HepG2 (cell line): ENCODE data around the gene PIK3R5. TPM values are rescaled to one million over a fixed set of nuclear protein-coding genes. Genes with fewer than 3 reads are reported as not detected.

ENCODE experiments used
- ATAC-seq: fragments of 200-7000 bp; cut with Tn5 transposase; 3 replicates; pipeline ENCODE4 v1.9.1; 2020; ENCODE audit warnings: mild to moderate bottlenecking, moderate library complexity
- BruUV-seq: library from RNA; stranded (reverse); fragments of 400-500 nt; replicated peaks from 2 replicates; lab custom pipeline; 2021; lab: Mats Ljungman, UMichigan
- CTCF ChIA-PET: fragments of 300-600 bp; formaldehyde crosslinking; extraction: SDS; loops from one replicate; lab custom pipeline; 2021; ENCODE audit warnings: low total read pairs, inconsistent platforms, low intra/inter-chr PET ratio; lab: Yijun Ruan, JAX
- POLR2A ChIA-PET: fragments of 350-600 bp; sonication (Branson Sonifier 250); formaldehyde crosslinking; loops from one replicate; lab custom pipeline; 2020; ENCODE audit warnings: antibody characterized with exemption, inconsistent platforms; lab: Yijun Ruan, JAX
- DNase-seq: peaks from one replicate; pipeline ENCODE4 v3.0.0-alpha.2; 2015; ENCODE audit warnings: low spot score
- FAIRE-seq: peaks from 3 replicates; lab custom pipeline; 2011; peaks lifted over from hg19 to GRCh38; lab: Jason Lieb, UNC
- H2AFZ ChIP-seq: one replicate; pipeline ENCODE4 v1.6.1; 2011; ENCODE audit warnings: low read length, inconsistent platforms
- H3K27ac ChIP-seq: fragments of 300-600 bp; 3 replicates; pipeline ENCODE4 v1.8.0; 2011; ENCODE audit warnings: mixed run types, mild to moderate bottlenecking, mixed read lengths, low read length, inconsistent platforms; ENCODE audit not compliant: insufficient read depth; ENCODE audit errors: extremely low read length
- H3K27me3 ChIP-seq, 2 experiments: fragments of 200-600 bp in 1 of 2; 2 replicates in 1 of 2; 3 replicates in 1 of 2; pipeline versions ENCODE4 v1.6.0 to v1.8.0; 2011; ENCODE audit warnings: low read length in 2 of 2, mild to moderate bottlenecking in 2 of 2, moderate library complexity in 2 of 2, inconsistent platforms in 1 of 2; ENCODE audit not compliant: insufficient read depth in 2 of 2, control insufficient read depth in 1 of 2
- H3K36me3 ChIP-seq, 2 experiments: fragments of 200-600 bp in 1 of 2; replicated peaks in 1 of 2; 2 replicates in 1 of 2; 3 replicates in 1 of 2; pipeline versions ENCODE4 v1.5.1 to v1.8.0; 2011; ENCODE audit warnings: low read length in 2 of 2, inconsistent platforms in 1 of 2; ENCODE audit not compliant: insufficient read depth in 2 of 2, control insufficient read depth in 1 of 2
- H3K4me1 ChIP-seq: 2 replicates; pipeline ENCODE4 v1.5.1; 2012; ENCODE audit warnings: low read length, inconsistent platforms; ENCODE audit not compliant: insufficient read depth
- H3K4me2 ChIP-seq: 2 replicates; pipeline ENCODE4 v1.6.0; 2011; ENCODE audit warnings: low read depth, low read length, inconsistent platforms
- H3K4me3 ChIP-seq, 3 experiments: fragments of 200-600 bp in 1 of 3; sonication (generic), shearing (Covaris generic) in 1 of 3; replicated peaks in 1 of 3; 2 replicates each; pipeline ENCODE4 v1.5.1; 2011 to 2016; ENCODE audit warnings: low read length in 3 of 3, inconsistent platforms in 2 of 3, low read depth in 2 of 3, mild to moderate bottlenecking in 2 of 3, control low read depth in 1 of 3, mixed read lengths in 1 of 3; ENCODE audit not compliant: insufficient read depth in 1 of 3
- H3K79me2 ChIP-seq: one replicate; pipeline ENCODE4 v1.6.1; 2011; ENCODE audit warnings: low read length, inconsistent platforms; ENCODE audit not compliant: insufficient read depth
- H3K9ac ChIP-seq: 2 replicates; pipeline ENCODE4 v1.6.0; 2011; ENCODE audit warnings: mild to moderate bottlenecking, low read depth, low read length, inconsistent platforms; ENCODE audit not compliant: insufficient read depth
- H3K9me3 ChIP-seq: 2 replicates; pipeline ENCODE4 v1.5.1; 2012; ENCODE audit warnings: mild to moderate bottlenecking, low read length
- H4K20me1 ChIP-seq: 2 replicates; pipeline ENCODE4 v1.6.0; 2011; ENCODE audit warnings: inconsistent platforms, mild to moderate bottlenecking, low read length, moderate library complexity; ENCODE audit not compliant: insufficient read depth
- KDM3A ChIP-seq: IDR thresholded peaks from 2 replicates; pipeline ENCODE4 v1.6.1; 2018; ENCODE audit warnings: low read depth, missing compliant biosample characterization
- KDM4B ChIP-seq: sonication (generic); formaldehyde crosslinking; IDR thresholded peaks from 2 replicates; pipeline ENCODE4 v1.4.0; 2020; ENCODE audit warnings: missing genetic modification reagents
- MAFK ChIP-seq, 2 experiments: IDR thresholded peaks in 1 of 2; conservative IDR thresholded peaks in 1 of 2; 2 replicates each; pipeline ENCODE4 v1.6.1; 2011; ENCODE audit warnings: improper control_type of control experiment in 2 of 2, low read length in 2 of 2
- MAZ ChIP-seq, 2 experiments: sonication (generic) in 1 of 2; formaldehyde crosslinking in 1 of 2; IDR thresholded peaks; 2 replicates each; pipeline versions ENCODE4 v1.5.0 to v1.6.1; 2012 to 2020; ENCODE audit warnings: low read depth in 2 of 2, mild to moderate bottlenecking in 2 of 2, borderline replicate concordance in 1 of 2, improper control_type of control experiment in 1 of 2, low read length in 1 of 2, missing genetic modification reagents in 1 of 2, moderate library complexity in 1 of 2
- MXI1 ChIP-seq: IDR thresholded peaks from 3 replicates; pipeline ENCODE4 v1.6.1; 2012; ENCODE audit warnings: low read depth, low read length, inconsistent platforms, borderline replicate concordance
- NR1H2 ChIP-seq: sonication (generic); formaldehyde crosslinking; IDR thresholded peaks from 2 replicates; pipeline ENCODE4 v1.8.1; 2022; ENCODE audit warnings: low read depth, missing genetic modification reagents, borderline replicate concordance
- RARG ChIP-seq: sonication (generic); formaldehyde crosslinking; IDR thresholded peaks from 2 replicates; pipeline ENCODE4 v1.4.0; 2020; ENCODE audit warnings: low read depth, mild to moderate bottlenecking, missing genetic modification reagents
- SUZ12 ChIP-seq: fragments of 150-350 bp; IDR thresholded peaks from 2 replicates; pipeline ENCODE4 v1.6.1; 2014; ENCODE audit warnings: low read depth, low read length
- ZBTB14 ChIP-seq: sonication (generic); formaldehyde crosslinking; IDR thresholded peaks from 2 replicates; pipeline ENCODE4 v1.4.0; 2020; ENCODE audit warnings: missing genetic modification reagents
- ZFP1 ChIP-seq: IDR thresholded peaks from 2 replicates; pipeline ENCODE4 v1.6.1; 2016
- ZFX ChIP-seq: sonication (generic); formaldehyde crosslinking; IDR thresholded peaks from 2 replicates; pipeline ENCODE4 v1.4.0; 2020; ENCODE audit warnings: mild to moderate bottlenecking, low read depth, missing genetic modification reagents, moderate library complexity
- ZNF280B ChIP-seq: sonication (generic); formaldehyde crosslinking; IDR thresholded peaks from 2 replicates; pipeline ENCODE4 v1.5.0; 2020; ENCODE audit warnings: missing genetic modification reagents, mild to moderate bottlenecking, borderline replicate concordance
- ZNF343 ChIP-seq: sonication (generic); formaldehyde crosslinking; IDR thresholded peaks from 2 replicates; pipeline ENCODE4 v1.4.0; 2020; ENCODE audit warnings: mild to moderate bottlenecking, missing genetic modification reagents
- ZNF432 ChIP-seq: sonication (generic); formaldehyde crosslinking; IDR thresholded peaks from 2 replicates; pipeline ENCODE4 v1.5.0; 2020; ENCODE audit warnings: missing genetic modification reagents, mild to moderate bottlenecking, borderline replicate concordance
- ZNF605 ChIP-seq: sonication (generic); formaldehyde crosslinking; IDR thresholded peaks from 2 replicates; pipeline ENCODE4 v1.8.0; 2022; ENCODE audit warnings: mild to moderate bottlenecking, missing genetic modification reagents
- WGBS: methylation state at CpG from one replicate; pipeline ENCODE4 v1.1.6; 2017; ENCODE audit warnings: low lambda C conversion rate; 5-methylcytosine and 5-hydroxymethylcytosine counted together
- in situ Hi-C: cut with HindIII; loops from 2 replicates; pipeline ENCODE4 v1.10.0; 2017; ENCODE audit warnings: low pct_unique_long_range_greater_than_20kb; ENCODE audit not compliant: extremely low pct_ligation_motif_present
- intact Hi-C: fragments of 100-400 bp; cut with micrococcal nuclease; formaldehyde crosslinking; loops from one replicate; pipeline ENCODE4 v1.10.0; 2022; ENCODE audit not compliant: unreplicated experiment
- polyA plus RNA-seq, 8 experiments: library from polyadenylated mRNA; depleted of rRNA in 3 of 8; stranded (reverse) in 7 of 8; unstranded in 1 of 8; fragments of >200 nt; fragmentation: Illumina TruSeq in 4 of 8; extraction: Trizol in 4 of 8; gene quantifications; 2 replicates each; pipeline versions ENCODE4 v1.2.1 to v1.2.3, GENCODE V29; 2011 to 2016; ENCODE audit warnings: low read depth in 4 of 8, missing spikeins in 1 of 8, mixed read lengths in 1 of 8; ENCODE audit not compliant: insufficient read depth in 1 of 8
- total RNA-seq, 5 experiments: library from RNA; depleted of rRNA; stranded (reverse); fragments of >200 nt; fragmentation: Illumina TruSeq; extraction: Trizol; gene quantifications; 2 replicates each; pipeline ENCODE4 v1.2.3, GENCODE V29; 2016; ENCODE audit warnings: low read depth in 1 of 5
- TF ChIP-seq, protein P1 (sequence below): sonication (generic); formaldehyde crosslinking; IDR thresholded peaks from 2 replicates; pipeline ENCODE4 v1.4.0; 2020; ENCODE audit warnings: missing genetic modification reagents, mild to moderate bottlenecking, borderline replicate concordance
- TF ChIP-seq, protein P2 (sequence below): sonication (generic); formaldehyde crosslinking; IDR thresholded peaks from 2 replicates; pipeline ENCODE4 v1.8.1; 2023; ENCODE audit warnings: missing genetic modification reagents, inconsistent platforms, borderline replicate concordance

PIK3R5 gene
- total and polyA plus RNA-seq, 2 of the 13 experiments (the other 11 are each of a cell fraction or from before 2014, with no cell fraction given), result not detected

- POLR2A ChIA-PET, result no interaction called here
- TF ChIP-seq KDM3A (no peak), ZNF280B (CRISPR knock-in tag) (no peak), ZNF432 (no peak), MXI1 (no peak), ZBTB14 (CRISPR knock-in tag) (no peak), ZNF605 (no peak), NR1H2 (no peak), ZNF343 (no peak), ZFX (CRISPR knock-in tag) (no peak), KDM4B (no peak), MAFK (conservative IDR thresholded peaks at IDR 0.05 in 1 of 2, IDR thresholded peaks at IDR 0.05 in 1 of 2; ENCODE audit: low read length in 2 of 2) (no peak), MAZ (IDR thresholded peaks at IDR 0.05; ENCODE audit: borderline replicate concordance, low read depth, low read length) (no peak), MAZ (CRISPR knock-in tag; IDR thresholded peaks at IDR 0.05; ENCODE audit: low read depth) (no peak), ZFP1 (CRISPR knock-in tag) (no peak), RARG (no peak), SUZ12 (no peak)
- TF ChIP-seq, protein P1, sequence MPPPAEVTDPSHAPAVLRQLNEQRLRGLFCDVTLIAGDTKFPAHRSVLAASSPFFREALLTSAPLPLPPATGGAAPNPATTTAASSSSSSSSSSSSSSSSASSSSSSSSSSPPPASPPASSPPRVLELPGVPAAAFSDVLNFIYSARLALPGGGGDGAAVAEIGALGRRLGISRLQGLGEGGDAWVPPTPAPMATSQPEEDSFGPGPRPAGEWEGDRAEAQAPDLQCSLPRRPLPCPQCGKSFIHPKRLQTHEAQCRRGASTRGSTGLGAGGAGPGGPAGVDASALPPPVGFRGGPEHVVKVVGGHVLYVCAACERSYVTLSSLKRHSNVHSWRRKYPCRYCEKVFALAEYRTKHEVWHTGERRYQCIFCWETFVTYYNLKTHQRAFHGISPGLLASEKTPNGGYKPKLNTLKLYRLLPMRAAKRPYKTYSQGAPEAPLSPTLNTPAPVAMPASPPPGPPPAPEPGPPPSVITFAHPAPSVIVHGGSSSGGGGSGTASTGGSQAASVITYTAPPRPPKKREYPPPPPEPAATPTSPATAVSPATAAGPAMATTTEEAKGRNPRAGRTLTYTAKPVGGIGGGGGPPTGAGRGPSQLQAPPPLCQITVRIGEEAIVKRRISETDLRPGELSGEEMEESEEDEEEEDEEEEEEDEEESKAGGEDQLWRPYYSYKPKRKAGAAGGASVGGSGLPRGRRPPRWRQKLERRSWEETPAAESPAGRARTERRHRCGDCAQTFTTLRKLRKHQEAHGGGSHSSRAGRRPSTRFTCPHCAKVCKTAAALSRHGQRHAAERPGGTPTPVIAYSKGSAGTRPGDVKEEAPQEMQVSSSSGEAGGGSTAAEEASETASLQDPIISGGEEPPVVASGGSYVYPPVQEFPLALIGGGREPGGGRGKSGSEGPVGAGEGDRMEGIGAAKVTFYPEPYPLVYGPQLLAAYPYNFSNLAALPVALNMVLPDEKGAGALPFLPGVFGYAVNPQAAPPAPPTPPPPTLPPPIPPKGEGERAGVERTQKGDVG (CRISPR knock-in tag), result no peak
- TF ChIP-seq, protein P2, sequence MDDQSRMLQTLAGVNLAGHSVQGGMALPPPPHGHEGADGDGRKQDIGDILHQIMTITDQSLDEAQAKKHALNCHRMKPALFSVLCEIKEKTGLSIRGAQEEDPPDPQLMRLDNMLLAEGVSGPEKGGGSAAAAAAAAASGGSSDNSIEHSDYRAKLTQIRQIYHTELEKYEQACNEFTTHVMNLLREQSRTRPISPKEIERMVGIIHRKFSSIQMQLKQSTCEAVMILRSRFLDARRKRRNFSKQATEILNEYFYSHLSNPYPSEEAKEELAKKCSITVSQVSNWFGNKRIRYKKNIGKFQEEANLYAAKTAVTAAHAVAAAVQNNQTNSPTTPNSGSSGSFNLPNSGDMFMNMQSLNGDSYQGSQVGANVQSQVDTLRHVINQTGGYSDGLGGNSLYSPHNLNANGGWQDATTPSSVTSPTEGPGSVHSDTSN, result no peak
Measured at GRCh38 chr17:8910969-8911604, 54.4 kb downstream of the PIK3R5 start.

More at GRCh38 chr17:8910969-8911604, 54.4 kb downstream of the PIK3R5 start:
- DNase-seq (no peak), ATAC-seq (no peak), FAIRE-seq (no peak)
- H3K27me3 ChIP-seq, result peaks cover 5 to 55% of the 10 kb centered on the region in 2 experiments; a peak in 4 of 5 replicates
- H3K9ac ChIP-seq, result no peak overlapping the region
- H3K4me1 ChIP-seq, result no peaks in the 10 kb centered on the region
- H3K36me3 ChIP-seq, result no peaks in the 10 kb centered on the region
- in situ Hi-C loops (no loop called here), intact Hi-C loops (no loop called here)
- no peak overlapping the region for H3K4me2 ChIP-seq
- no TSS peak for BruUV-seq
- no peaks in the 10 kb centered on the region for H3K9me3 ChIP-seq
- H3K79me2 ChIP-seq, result no peaks in the 10 kb centered on the region
- CTCF ChIA-PET, result no interaction called here
- 2% methylated on average over 3 of the region's 18 CpGs for WGBS
- no peak overlapping the region for H3K4me3 ChIP-seq
- no peak overlapping the region for H3K27ac ChIP-seq
- H2AFZ ChIP-seq, result no peak overlapping the region
- H4K20me1 ChIP-seq, result no peaks in the 10 kb centered on the region
